Endothelial cell of umbilical vein (primary cell): ENCODE data around the gene WASF2. TPM values are rescaled to one million over a fixed set of nuclear protein-coding genes. Genes with fewer than 3 reads are reported as not detected.
A peak's percentile ranks its signal among the peaks of the same experiment; 100 is the strongest.

Experiments used
- BruUV-seq: library from RNA; stranded (reverse); fragments of 400-500 nt; replicated peaks from 2 replicates; lab custom pipeline; 2021; lab: Mats Ljungman, UMichigan
- CTCF ChIA-PET: fragments of 300-600, 350-600 bp; sonication (Branson Sonifier 250); formaldehyde crosslinking; loops from one replicate; lab custom pipeline; 2021; ENCODE audit warnings: antibody characterized with exemption, inconsistent platforms; lab: Charles Lee
- POLR2A ChIA-PET: fragments of 300-600, 350-600 bp; sonication (Branson Sonifier 250); formaldehyde crosslinking; loops from one replicate; lab custom pipeline; 2021; ENCODE audit warnings: antibody characterized with exemption, inconsistent platforms; lab: Charles Lee
- DNase-seq: peaks from one replicate; pipeline ENCODE4 v3.0.0-alpha.2; 2011; ENCODE audit warnings: low read depth, low spot score
- FAIRE-seq: peaks from 2 replicates; lab custom pipeline; 2011; peaks lifted over from hg19 to GRCh38; lab: Jason Lieb, UNC
- H2AFZ ChIP-seq: 2 replicates; pipeline ENCODE4 v1.6.0; 2012; ENCODE audit warnings: low read depth, low read length, control low read depth, inconsistent platforms
- H3K27ac ChIP-seq: 2 replicates; pipeline ENCODE4 v1.5.1; 2011; ENCODE audit warnings: low read depth, mild to moderate bottlenecking, control low read depth, low read length, moderate library complexity; ENCODE audit not compliant: insufficient read depth
- H3K27me3 ChIP-seq, 2 experiments: 2 replicates each; pipeline versions ENCODE4 v1.6.0 to v1.6.1; 2011; ENCODE audit warnings: low read length in 2 of 2, mixed read lengths in 1 of 2; ENCODE audit not compliant: control insufficient read depth in 2 of 2, insufficient read depth in 2 of 2
- H3K36me3 ChIP-seq, 2 experiments: 2 replicates in 1 of 2; 3 replicates in 1 of 2; pipeline ENCODE4 v1.5.1; 2011; ENCODE audit warnings: low read length in 2 of 2, mild to moderate bottlenecking in 1 of 2, moderate library complexity in 1 of 2; ENCODE audit not compliant: control insufficient read depth in 2 of 2, insufficient read depth in 2 of 2; ENCODE audit errors: extremely low read depth in 1 of 2
- H3K4me1 ChIP-seq: 3 replicates; pipeline ENCODE4 v1.5.1; 2011; ENCODE audit warnings: mild to moderate bottlenecking, low read length; ENCODE audit not compliant: control insufficient read depth, insufficient read depth; ENCODE audit errors: extremely low read depth
- H3K4me2 ChIP-seq: 2 replicates; pipeline ENCODE4 v1.6.1; 2011; ENCODE audit warnings: low read length, control low read depth, mixed read lengths; ENCODE audit not compliant: insufficient read depth
- H3K4me3 ChIP-seq, 3 experiments: fragments of 200-600 bp in 1 of 3; sonication (generic), shearing (Covaris generic) in 1 of 3; replicated peaks in 1 of 3; 2 replicates each; pipeline ENCODE4 v1.5.1; 2011 to 2016; ENCODE audit warnings: control low read depth in 3 of 3, low read length in 3 of 3, mild to moderate bottlenecking in 2 of 3, inconsistent platforms in 1 of 3, low read depth in 1 of 3, moderate library complexity in 1 of 3; ENCODE audit not compliant: insufficient read depth in 1 of 3
- H3K79me2 ChIP-seq: 2 replicates; pipeline ENCODE4 v1.6.0; 2012; ENCODE audit warnings: low read length, inconsistent platforms; ENCODE audit not compliant: control insufficient read depth, insufficient read depth
- H3K9ac ChIP-seq: replicated peaks from 2 replicates; pipeline ENCODE3; 2011; ENCODE audit warnings: low read length, control low read depth; ENCODE audit not compliant: insufficient read depth; ENCODE audit errors: extremely low read depth
- H3K9me1 ChIP-seq: replicated peaks from 3 replicates; pipeline ENCODE4 v1.6.0; 2011; ENCODE audit warnings: mild to moderate bottlenecking, low read length; ENCODE audit not compliant: control insufficient read depth, insufficient read depth; ENCODE audit errors: extremely low read depth
- H3K9me3 ChIP-seq: replicated peaks from 2 replicates; pipeline ENCODE4 v1.5.1; 2012; ENCODE audit warnings: low read length, inconsistent platforms; ENCODE audit not compliant: control insufficient read depth, insufficient read depth
- H4K20me1 ChIP-seq: replicated peaks from 2 replicates; pipeline ENCODE3; 2011; ENCODE audit warnings: mild to moderate bottlenecking, low read length; ENCODE audit not compliant: control insufficient read depth, insufficient read depth; ENCODE audit errors: extremely low read depth
- CTCF ChIP-seq, 2 donors: IDR thresholded peaks; 1 replicate in 1 of 2; 2 replicates in 1 of 2; pipeline ENCODE4 v1.5.1; 2011; ENCODE audit warnings: low read length in 2 of 2, mild to moderate bottlenecking in 2 of 2, moderate library complexity in 2 of 2, control low read depth in 1 of 2, inconsistent platforms in 1 of 2, low read depth in 1 of 2; ENCODE audit not compliant: insufficient read depth in 1 of 2; ENCODE audit errors: extremely low read depth in 1 of 2
- GATA2 ChIP-seq: IDR thresholded peaks from 2 replicates; pipeline ENCODE4 v1.7.0; 2011; ENCODE audit warnings: low read depth, mild to moderate bottlenecking, moderate library complexity, mixed read lengths, low read length; ENCODE audit not compliant: insufficient read length, insufficient read depth
- POLR2AphosphoS5 ChIP-seq: IDR thresholded peaks from 2 replicates; pipeline ENCODE4 v1.6.1; 2012; ENCODE audit warnings: low read depth, mild to moderate bottlenecking, control low read depth, low read length, moderate library complexity; ENCODE audit not compliant: insufficient read depth
- dilution Hi-C: fragments of 300-500 bp; cut with MboI; formaldehyde crosslinking; loops from one replicate; pipeline ENCODE4 v1.15.0; 2019; ENCODE audit warnings: low sequenced_read_pairs; ENCODE audit not compliant: extremely low pct_ligation_motif_present
- intact Hi-C: fragments of 100-400 bp; cut with micrococcal nuclease; formaldehyde crosslinking; loops from one replicate; pipeline ENCODE4 v1.10.0; 2022
- polyA plus RNA-seq, 4 experiments: library from polyadenylated mRNA; depleted of rRNA in 3 of 4; stranded (reverse) in 3 of 4; unstranded in 1 of 4; fragments of >200 nt; gene quantifications; 2 replicates each; pipeline versions ENCODE4 v1.2.1 to v1.2.3, GENCODE V29; 2011 to 2012; ENCODE audit warnings: missing spikeins in 1 of 4
- total RNA-seq: library from RNA; stranded (reverse); gene quantifications from 2 replicates; pipeline ENCODE4 v1.2.3, GENCODE V29; 2021

WASF2 gene
- total and polyA plus RNA-seq, 2 donors (not counting 3 experiments of a cell fraction or from before 2014, with no cell fraction given) = 76.9 to 172 TPM

GRCh38 chr1:27366411-27367159, 123.4 kb downstream of the WASF2 start, which contains the start of gene MAP3K6:
TSS of gene MAP3K6 (minus strand) at chr1:27366961. CDS start at chr1:27366597, 364 bp downstream.
- Histone ChIP-seq H3K79me2 (no peaks in the 10 kb centered on the region), H3K9me1 (no peaks in the 10 kb centered on the region), H3K27me3 (no peaks in the 10 kb centered on the region), H2AFZ (peak within 1 kb of the TSS; percentile 94), H3K9ac (peak within 1 kb of the TSS; percentile 83), H3K4me2 (peak within 1 kb of the TSS; percentile 92), H3K4me3 (peak within 1 kb of the TSS; percentile 62 to 81 (median 81)), H3K27ac (peak within 1 kb of the TSS; percentile 85), H3K9me3 (no peaks in the 10 kb centered on the region), H3K4me1 (peaks cover 15% of the 10 kb centered on the region), H3K36me3 (peaks cover 0 to 2% of the 10 kb centered on the region in 2 experiments), H4K20me1 (no peaks in the 10 kb centered on the region)
- peak; percentile 90 for FAIRE-seq
- ChIA-PET CTCF (interaction anchor here (0.7 to 6.8 kb wide), 26 partner anchors 8 to 303 kb away, joined by 3 to 57 read pairs (median 5); partner anchors contain the start of genes AHDC1, CD164L2, FCN3 and GPR3), POLR2A (interaction anchor here (0.8 to 1.7 kb wide), 3 partner anchors 25 to 237 kb away, joined by 3 to 5 read pairs (median 3); partner anchors contain the start of gene AHDC1)
- dilution Hi-C loops = no loop called here
- intact Hi-C loops = loop anchor here (1.0 kb wide), 1 partner anchor 26 kb away; the partner anchor contains the start of gene GPR3
- no TSS peak for BruUV-seq
- TF ChIP-seq POLR2AphosphoS5 (peak; percentile 12), CTCF (IDR thresholded peaks at IDR 0.05; ENCODE audit: extremely low read depth in 1 of 2, insufficient read depth in 1 of 2, low read depth in 1 of 2, low read length in 2 of 2) (peak; percentile 50 to 55), GATA2 (no peak)
- DNase-seq = peak; percentile 55
